ENCODE measurements around the gene PIGP. TPM values are rescaled to one million over a fixed set of nuclear protein-coding genes. Genes with fewer than 3 reads are reported as not detected.

Gene PIGP
- total RNA-seq, 1 donor from 2014 or later: 37.6 TPM

- no peak for TF ChIP-seq CTCF (IDR thresholded peaks at IDR 0.05; ENCODE audit: borderline replicate concordance)
- peak overlapping the region; percentile 99 for H3K27ac ChIP-seq (replicated peaks)
Measured at GRCh38 chr21:37074546-37074945, 1.7 kb upstream of the PIGP start.

GRCh38 chr21:37074197-37074510 is 1.3 kb upstream of the PIGP start:
- Histone ChIP-seq H3K27me3 (ENCODE audit: low read depth) (no peaks in the 10 kb centered on the region), H3K27ac (replicated peaks) (peak overlapping the region; percentile 99), H3K4me1 (peaks cover 43% of the 10 kb centered on the region), H3K36me3 (peaks cover 10% of the 10 kb centered on the region), H3K9me3 (replicated peaks) (peaks cover 6% of the 10 kb centered on the region), H3K4me3 (peak overlapping the region; percentile 94)
- TF ChIP-seq CTCF (IDR thresholded peaks at IDR 0.05; ENCODE audit: borderline replicate concordance): no peak
- intact Hi-C loops (cut with micrococcal nuclease): no loop called here
- DNase-seq: no peak

More at GRCh38 chr21:37074546-37074945, 1.7 kb upstream of the PIGP start:
- Histone ChIP-seq H3K36me3 (peaks cover 6% of the 10 kb centered on the region), H3K9me3 (replicated peaks) (peaks cover 10% of the 10 kb centered on the region), H3K27me3 (ENCODE audit: low read depth) (no peaks in the 10 kb centered on the region), H3K4me1 (peaks cover 43% of the 10 kb centered on the region), H3K4me3 (peak overlapping the region; percentile 94)
- intact Hi-C loops (cut with micrococcal nuclease): no loop called here
- DNase-seq: no peak

- intact Hi-C loops (cut with micrococcal nuclease): no loop called here
- TF ChIP-seq CTCF (IDR thresholded peaks at IDR 0.05; ENCODE audit: borderline replicate concordance): peak; percentile 17
- H3K27ac ChIP-seq (replicated peaks): peak overlapping the region; percentile 99
- H3K36me3 ChIP-seq: peaks cover 16% of the 10 kb centered on the region
- peaks cover 43% of the 10 kb centered on the region for H3K4me1 ChIP-seq
- peaks cover under 1% of the 10 kb centered on the region for H3K9me3 ChIP-seq (replicated peaks)
- H3K27me3 ChIP-seq (ENCODE audit: low read depth): no peaks in the 10 kb centered on the region
- H3K4me3 ChIP-seq: peak overlapping the region; percentile 94
- peak; percentile 53 for DNase-seq
Measured at GRCh38 chr21:37073417-37074196, 736 bp upstream of the PIGP start.

GRCh38 chr21:37072274-37072987 is 440 bp downstream of the PIGP start:
- H3K4me1 ChIP-seq: peaks cover 43% of the 10 kb centered on the region
- H3K36me3 ChIP-seq: peaks cover 24% of the 10 kb centered on the region
- H3K27ac ChIP-seq (replicated peaks): peak overlapping the region; percentile 99
- TF ChIP-seq CTCF (IDR thresholded peaks at IDR 0.05; ENCODE audit: borderline replicate concordance): no peak
- H3K27me3 ChIP-seq (ENCODE audit: low read depth): no peaks in the 10 kb centered on the region
- intact Hi-C loops (cut with micrococcal nuclease): no loop called here
- DNase-seq: peak; percentile 85
- H3K9me3 ChIP-seq (replicated peaks): no peaks in the 10 kb centered on the region
- peak overlapping the region; percentile 94 for H3K4me3 ChIP-seq

GRCh38 chr21:37071561-37072273 is 1.2 kb downstream of the PIGP start:
- Histone ChIP-seq H3K4me3 (peak overlapping the region; percentile 94), H3K36me3 (peaks cover 29% of the 10 kb centered on the region), H3K27me3 (ENCODE audit: low read depth) (no peaks in the 10 kb centered on the region), H3K4me1 (peaks cover 43% of the 10 kb centered on the region), H3K9me3 (replicated peaks) (no peaks in the 10 kb centered on the region), H3K27ac (replicated peaks) (peak overlapping the region; percentile 99)
- DNase-seq: peak; percentile 46
- no peak for TF ChIP-seq CTCF (IDR thresholded peaks at IDR 0.05; ENCODE audit: borderline replicate concordance)
- intact Hi-C loops (cut with micrococcal nuclease): no loop called here

All from left ventricle myocardium inferior (tissue), 1 donor.